ENCODE data around the gene TRPM2.
"Not testable (repeated sequence)": the region's sequence is repeated elsewhere in the genome, so short reads cannot be mapped to it uniquely, and the experiment has no call there.

The TRPM2 gene

DNA sequence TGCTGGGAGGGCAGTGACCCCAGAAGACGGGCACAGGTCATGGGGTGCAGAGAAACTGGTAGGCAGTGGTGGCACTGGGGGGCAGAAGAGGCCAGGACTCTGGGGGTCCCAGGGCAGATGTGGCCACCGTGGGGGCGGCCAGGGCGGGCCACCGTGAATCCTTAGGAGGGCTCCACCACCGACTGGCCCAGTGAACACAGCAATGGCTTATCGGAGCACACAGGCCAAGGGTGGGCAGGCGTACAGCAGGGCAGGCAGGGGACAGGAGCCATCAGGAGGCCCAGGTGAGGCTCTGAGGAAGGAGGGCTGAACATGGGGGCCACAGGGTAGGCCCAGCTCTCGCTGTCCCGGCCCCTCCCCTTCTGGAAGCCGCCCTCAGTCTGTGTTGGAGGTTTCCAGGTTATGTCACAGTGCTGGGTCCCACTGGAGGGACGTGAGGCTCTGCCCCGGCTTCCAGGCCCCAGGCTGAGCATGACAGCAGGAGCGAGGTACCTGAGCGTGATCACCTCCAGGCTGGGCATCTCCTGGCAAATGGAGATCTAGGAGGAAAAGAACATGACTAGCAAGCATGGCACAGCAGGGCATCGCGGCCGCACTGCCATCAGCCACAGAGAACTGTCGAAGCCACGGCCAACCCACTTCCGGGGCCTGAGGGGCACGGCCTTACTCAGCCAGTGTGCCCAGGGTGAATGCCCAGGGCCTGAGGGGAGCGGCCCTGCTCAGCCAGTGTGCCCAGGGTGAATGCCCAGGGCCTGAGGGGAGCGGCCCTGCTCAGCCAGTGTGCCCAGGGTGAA, 18.0 kb upstream of the TRPM2 start:
- no peak for DNase-seq (ENCODE audit: low read depth in 2 of 2)
- TF ChIP-seq, protein P1, sequence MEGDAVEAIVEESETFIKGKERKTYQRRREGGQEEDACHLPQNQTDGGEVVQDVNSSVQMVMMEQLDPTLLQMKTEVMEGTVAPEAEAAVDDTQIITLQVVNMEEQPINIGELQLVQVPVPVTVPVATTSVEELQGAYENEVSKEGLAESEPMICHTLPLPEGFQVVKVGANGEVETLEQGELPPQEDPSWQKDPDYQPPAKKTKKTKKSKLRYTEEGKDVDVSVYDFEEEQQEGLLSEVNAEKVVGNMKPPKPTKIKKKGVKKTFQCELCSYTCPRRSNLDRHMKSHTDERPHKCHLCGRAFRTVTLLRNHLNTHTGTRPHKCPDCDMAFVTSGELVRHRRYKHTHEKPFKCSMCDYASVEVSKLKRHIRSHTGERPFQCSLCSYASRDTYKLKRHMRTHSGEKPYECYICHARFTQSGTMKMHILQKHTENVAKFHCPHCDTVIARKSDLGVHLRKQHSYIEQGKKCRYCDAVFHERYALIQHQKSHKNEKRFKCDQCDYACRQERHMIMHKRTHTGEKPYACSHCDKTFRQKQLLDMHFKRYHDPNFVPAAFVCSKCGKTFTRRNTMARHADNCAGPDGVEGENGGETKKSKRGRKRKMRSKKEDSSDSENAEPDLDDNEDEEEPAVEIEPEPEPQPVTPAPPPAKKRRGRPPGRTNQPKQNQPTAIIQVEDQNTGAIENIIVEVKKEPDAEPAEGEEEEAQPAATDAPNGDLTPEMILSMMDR (IDR thresholded peaks at IDR 0.05; ENCODE audit: low read depth, low read length) = no peak
- H3K4me3 ChIP-seq (replicated peaks in 1 of 2; ENCODE audit: low read depth in 2 of 2, low read length in 2 of 2) = no peak overlapping the region

DNA sequence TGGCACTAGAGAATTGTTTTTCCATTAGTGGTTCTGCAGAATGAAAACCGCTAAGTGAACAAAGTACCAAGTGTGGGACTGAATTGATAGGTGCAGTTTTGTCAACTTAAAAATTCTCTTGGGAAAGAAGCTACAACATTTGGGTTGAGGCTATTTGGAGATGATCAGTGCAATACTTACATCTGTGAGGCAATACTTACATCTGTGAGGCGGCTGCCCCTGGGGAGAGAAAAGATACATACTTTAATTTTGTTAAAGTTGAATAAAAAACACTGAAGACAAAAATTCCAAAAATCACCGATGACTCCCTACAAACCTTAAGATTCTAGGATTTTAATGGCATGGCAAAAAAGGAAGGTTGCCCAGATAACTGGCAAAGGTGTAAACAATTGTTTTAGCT, 16.0 kb upstream of the TRPM2 start:
- DNase-seq (ENCODE audit: low read depth in 2 of 2) = no peak
- H3K4me3 ChIP-seq (replicated peaks in 1 of 2; ENCODE audit: low read depth in 2 of 2, low read length in 2 of 2) = no peak overlapping the region
- TF ChIP-seq, protein P1 (IDR thresholded peaks at IDR 0.05; ENCODE audit: low read depth, low read length) = no peak

DNA sequence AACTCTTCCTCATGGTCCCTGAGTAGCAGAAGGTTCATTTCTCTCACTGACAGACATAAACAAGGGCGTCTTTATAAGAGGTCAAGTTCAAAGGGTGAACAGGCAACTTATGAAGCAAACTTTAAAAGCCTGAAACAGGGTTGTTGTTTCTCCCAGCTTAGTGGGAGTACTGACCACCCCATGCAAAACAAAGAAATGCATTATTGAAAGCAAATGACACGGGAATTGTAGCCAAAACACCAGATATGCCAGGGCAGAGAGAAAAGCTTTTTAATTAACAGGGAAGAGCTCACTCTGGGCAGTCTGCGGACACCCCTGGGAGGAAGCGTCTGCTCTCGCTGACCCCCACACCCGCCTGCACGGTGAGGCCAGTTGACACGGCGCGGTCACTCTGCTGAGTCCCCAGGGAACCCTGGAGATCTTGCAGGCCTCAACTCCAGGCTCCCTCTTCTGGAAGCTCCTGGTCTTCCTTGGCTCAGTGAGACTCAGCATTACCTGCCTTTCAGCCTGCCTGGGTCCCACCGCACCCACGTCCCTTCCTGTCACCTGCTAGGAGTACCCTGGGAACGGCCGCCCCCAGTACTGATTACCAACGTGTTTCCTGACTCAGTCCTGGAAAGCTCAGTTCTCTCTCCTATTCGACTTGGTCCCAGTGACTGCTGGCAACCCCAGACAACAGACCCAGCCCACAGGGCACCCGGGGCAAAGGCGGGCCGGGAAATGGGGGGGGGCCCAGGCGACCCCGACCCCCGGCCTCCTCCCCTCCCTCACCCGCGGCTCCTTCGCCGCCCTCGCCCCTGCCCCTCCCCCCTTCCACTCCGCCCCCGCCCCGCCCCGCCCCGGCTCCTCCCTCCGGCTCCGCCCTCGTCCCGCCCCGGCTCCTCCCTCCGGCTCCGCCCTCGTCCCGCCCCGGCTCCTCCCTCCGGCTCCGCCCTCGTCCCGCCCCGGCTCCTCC, 15.2 kb upstream of the TRPM2 start:
- DNase-seq (ENCODE audit: low read depth in 2 of 2) = peak; percentile 61 to 62
- TF ChIP-seq, protein P1 (IDR thresholded peaks at IDR 0.05; ENCODE audit: low read depth, low read length) = peak; percentile 53
- H3K4me3 ChIP-seq (replicated peaks in 1 of 2; ENCODE audit: low read depth in 2 of 2, low read length in 2 of 2) = peak overlapping the region; percentile 45 to 51

DNA sequence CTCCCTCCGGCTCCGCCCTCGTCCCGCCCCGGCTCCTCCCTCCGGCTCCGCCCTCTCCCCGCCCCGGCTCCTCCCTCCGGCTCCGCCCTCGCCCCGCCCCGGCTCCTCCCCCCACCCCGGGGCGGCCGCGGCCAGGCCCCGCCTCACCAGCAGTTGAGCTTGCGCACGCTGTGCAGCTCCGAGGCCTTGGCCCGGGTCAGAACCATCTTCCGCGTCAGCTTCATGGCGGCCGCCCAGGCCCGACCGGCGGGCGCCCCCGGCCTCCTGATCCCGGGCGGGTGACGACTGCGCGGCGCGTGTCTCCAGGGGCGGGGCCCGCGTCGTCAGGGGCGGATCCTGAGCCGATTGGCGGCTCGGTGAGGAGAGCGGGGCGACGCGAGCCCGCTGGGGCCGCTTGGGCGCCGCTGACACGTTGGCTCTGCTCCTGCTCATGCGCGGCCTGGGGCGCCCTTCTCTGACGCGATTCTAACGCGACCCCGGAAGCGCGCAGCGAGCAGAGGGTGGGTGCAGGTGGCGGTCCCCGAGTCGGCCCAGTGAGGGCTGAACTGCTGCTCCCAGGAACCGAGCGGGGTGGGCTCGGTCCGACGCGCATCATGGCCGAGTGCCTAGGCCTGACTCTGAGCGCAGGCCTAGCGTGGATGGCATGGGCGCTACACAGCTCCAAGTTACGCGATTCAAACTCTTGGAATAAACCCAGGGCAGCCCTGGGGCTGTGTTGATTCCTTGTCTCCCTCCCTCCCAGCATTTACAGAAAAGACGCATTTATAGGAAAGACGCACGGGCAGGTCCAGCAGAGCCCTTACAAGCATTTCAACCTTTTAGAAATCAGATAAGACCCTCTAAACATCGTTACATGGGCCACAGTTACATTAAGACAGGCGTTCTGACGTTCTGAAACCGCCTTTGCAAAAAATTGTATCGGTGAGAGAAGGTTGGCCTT, 14.2 kb upstream of the TRPM2 start, which contains the start of gene CFAP410:
TSS of gene CFAP410 (minus strand) at position 420 of the 940 bp plus-strand sequence. CDS start at position 224, 196 bp downstream.
- TF ChIP-seq, protein P1 (IDR thresholded peaks at IDR 0.05; ENCODE audit: low read depth, low read length) = no peak
- H3K4me3 ChIP-seq (replicated peaks in 1 of 2; ENCODE audit: low read depth in 2 of 2, low read length in 2 of 2) = peak within 1 kb of the TSS; percentile 94 to 95
- peak; percentile 94 to 98 for DNase-seq (ENCODE audit: low read depth in 2 of 2)

DNA sequence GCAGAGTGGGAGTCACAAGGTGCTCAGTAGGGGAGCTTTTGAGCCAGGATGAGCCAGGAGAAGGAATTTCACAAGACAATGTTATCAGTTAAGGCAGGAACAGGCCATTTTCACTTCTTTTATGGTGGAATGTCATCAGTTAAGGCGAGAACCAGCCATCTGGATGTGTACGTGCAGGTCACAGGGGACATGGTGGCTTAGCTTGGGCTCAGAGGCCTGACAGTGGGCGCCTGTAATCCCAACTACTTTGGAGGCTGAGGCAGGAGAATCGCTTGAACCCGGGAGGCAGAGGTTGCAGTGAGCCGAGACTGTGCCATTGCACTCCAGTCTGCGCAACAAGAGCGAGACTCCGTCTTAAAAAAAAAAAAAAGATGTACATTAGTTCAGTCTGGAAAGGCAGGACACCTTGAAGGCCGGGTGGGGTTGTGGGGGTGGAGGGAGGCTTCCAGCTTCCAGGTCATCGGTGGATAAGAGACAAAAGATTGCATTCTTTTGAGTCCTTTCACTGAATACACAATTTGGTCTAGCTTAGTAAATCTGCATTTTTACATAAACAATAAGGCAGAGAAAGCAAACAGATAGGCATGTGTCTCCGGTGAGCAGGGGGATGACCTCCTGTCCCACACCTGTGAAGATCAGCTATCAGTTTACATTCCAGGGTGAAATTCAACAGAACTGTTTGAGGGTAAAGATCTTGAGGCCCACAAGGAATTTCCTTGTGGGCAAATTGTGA, 11.5 kb upstream of the TRPM2 start:
- H3K4me3 ChIP-seq (replicated peaks in 1 of 2; ENCODE audit: low read depth in 2 of 2, low read length in 2 of 2); DNase-seq (ENCODE audit: low read depth in 2 of 2): not testable (repeated sequence)

DNA sequence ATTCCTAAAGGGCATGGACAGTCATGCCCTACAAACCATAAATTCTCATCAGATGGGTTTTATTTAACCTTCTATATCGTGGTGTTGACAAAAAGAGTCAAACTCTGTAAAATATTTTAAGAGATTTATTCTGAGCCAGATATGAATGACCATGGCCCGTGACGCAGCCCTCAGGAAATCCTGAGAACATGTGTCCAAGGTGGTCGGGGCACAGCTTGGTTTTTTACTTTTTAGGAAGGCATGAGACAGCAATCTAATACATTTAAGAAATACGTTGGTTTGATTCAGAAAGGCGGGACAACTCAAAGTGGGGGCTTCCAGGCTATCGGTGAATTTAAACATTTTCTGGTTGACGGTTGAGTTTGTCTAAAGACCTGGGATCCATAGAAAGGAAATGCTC, 10.4 kb upstream of the TRPM2 start:
- not testable (repeated sequence) for H3K4me3 ChIP-seq (replicated peaks in 1 of 2; ENCODE audit: low read depth in 2 of 2, low read length in 2 of 2); DNase-seq (ENCODE audit: low read depth in 2 of 2)
